ENCODE measurements around the gene DNAH9. TPM values are rescaled to one million over a fixed set of nuclear protein-coding genes. Genes with fewer than 3 reads are reported as not detected.

DNAH9 gene
- total RNA-seq, 1 donor from 2014 or later = under 0.01 TPM

DNA sequence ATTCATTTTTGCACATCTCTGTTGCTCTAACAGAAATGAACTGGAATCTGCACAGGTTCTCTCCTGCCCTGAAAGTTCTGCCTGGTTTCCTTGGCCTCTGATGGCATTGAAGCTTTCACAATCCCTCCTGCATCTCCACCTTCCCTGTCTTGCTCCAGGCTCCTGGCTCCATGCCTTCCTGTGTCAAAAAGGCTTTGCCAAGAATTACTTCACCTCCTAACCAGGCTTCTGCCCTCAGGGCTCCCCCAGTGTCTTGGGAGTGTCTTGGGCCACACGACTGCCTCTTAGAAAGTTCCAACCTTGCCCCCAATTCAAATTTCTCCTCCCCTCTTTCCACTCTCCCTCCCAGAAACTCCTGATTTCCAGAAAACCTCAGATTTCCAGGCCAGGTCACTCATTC is 37.0 kb upstream of the DNAH9 start:
- H3K36me3 ChIP-seq (ENCODE audit: control insufficient read depth, insufficient read depth, low read length) = no peaks in the 10 kb centered on the region
- no peak overlapping the region for H3K4me3 ChIP-seq (ENCODE audit: low read depth, low read length)
- FAIRE-seq = no peak
- DNase-seq (ENCODE audit: low read depth) = no peak
- TF ChIP-seq, protein P1, sequence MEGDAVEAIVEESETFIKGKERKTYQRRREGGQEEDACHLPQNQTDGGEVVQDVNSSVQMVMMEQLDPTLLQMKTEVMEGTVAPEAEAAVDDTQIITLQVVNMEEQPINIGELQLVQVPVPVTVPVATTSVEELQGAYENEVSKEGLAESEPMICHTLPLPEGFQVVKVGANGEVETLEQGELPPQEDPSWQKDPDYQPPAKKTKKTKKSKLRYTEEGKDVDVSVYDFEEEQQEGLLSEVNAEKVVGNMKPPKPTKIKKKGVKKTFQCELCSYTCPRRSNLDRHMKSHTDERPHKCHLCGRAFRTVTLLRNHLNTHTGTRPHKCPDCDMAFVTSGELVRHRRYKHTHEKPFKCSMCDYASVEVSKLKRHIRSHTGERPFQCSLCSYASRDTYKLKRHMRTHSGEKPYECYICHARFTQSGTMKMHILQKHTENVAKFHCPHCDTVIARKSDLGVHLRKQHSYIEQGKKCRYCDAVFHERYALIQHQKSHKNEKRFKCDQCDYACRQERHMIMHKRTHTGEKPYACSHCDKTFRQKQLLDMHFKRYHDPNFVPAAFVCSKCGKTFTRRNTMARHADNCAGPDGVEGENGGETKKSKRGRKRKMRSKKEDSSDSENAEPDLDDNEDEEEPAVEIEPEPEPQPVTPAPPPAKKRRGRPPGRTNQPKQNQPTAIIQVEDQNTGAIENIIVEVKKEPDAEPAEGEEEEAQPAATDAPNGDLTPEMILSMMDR (IDR thresholded peaks at IDR 0.05; ENCODE audit: insufficient read depth, low read length, severe bottlenecking) = no peak
- no peaks in the 10 kb centered on the region for H3K27me3 ChIP-seq (ENCODE audit: control insufficient read depth, insufficient read depth, low read length)

DNA sequence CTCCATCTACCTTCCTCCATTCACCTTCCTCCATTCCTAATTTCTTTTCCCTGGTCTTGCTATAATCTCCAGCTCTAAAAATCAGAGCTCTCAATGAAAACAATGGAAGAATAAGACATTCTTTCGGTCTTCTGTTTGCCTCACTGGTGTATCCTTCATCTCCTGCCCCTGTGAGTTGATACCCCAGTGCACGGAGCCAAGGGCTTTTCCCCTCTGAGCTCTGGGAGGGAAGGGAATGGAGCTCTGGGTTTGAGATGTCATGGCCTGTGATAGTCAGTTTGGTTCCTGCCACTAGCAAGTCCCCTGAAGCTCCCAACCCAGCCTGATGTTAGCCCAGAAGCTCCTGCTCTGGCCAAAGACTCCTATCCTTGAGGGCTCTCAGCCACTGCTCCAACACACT is 36.6 kb upstream of the DNAH9 start:
- TF ChIP-seq, protein P1 (IDR thresholded peaks at IDR 0.05; ENCODE audit: insufficient read depth, low read length, severe bottlenecking) = no peak
- peak; percentile 28 for FAIRE-seq
- H3K36me3 ChIP-seq (ENCODE audit: control insufficient read depth, insufficient read depth, low read length) = no peaks in the 10 kb centered on the region

DNA sequence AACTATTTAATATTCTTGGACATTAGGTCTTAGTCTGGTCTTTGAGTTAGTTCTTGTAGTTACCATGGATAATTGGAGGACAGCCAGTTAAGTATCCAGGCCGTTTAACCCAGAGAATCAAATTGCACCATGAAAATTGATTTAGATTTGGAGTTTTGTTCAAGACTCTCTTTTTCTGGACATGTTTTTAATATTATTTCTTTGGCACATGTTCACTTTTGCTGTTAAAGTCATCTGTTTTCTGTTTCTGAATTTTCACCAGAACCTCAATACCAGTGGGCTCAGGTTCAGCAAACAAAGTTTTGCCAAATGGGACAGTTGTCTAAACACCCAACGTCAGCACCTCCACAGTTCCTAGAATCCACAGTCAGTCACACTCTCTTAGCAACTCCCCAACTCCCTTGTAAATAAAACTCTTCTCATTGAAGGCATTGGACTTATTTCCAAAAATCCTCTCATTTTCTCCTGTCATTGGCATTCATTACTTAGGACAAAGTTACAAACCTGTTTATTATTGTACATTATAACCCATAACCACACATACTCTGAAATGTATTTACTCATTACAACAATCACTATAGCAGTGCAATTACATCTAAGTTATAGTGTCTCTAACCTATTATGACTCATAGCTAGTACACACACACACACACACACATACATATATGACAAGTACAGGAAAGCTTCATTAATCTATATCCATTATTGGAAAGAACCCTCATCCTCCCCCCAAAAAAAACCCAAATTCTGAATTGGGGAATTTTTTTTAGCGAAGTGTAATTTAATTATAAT is 33.5 kb upstream of the DNAH9 start:
- no peaks in the 10 kb centered on the region for H3K27me3 ChIP-seq (ENCODE audit: control insufficient read depth, insufficient read depth, low read length)
- no peaks in the 10 kb centered on the region for H3K36me3 ChIP-seq (ENCODE audit: control insufficient read depth, insufficient read depth, low read length)
- FAIRE-seq (no peak), DNase-seq (ENCODE audit: low read depth) (no peak)
- TF ChIP-seq, protein P1 (IDR thresholded peaks at IDR 0.05; ENCODE audit: insufficient read depth, low read length, severe bottlenecking) = no peak
- no peak overlapping the region for H3K4me3 ChIP-seq (ENCODE audit: low read depth, low read length)

More for the DNA sequence above, 36.6 kb upstream of the DNAH9 start:
- Histone ChIP-seq H3K4me3 (ENCODE audit: low read depth, low read length) (no peak overlapping the region), H3K27me3 (ENCODE audit: control insufficient read depth, insufficient read depth, low read length) (no peaks in the 10 kb centered on the region)
- no peak for DNase-seq (ENCODE audit: low read depth)

DNA sequence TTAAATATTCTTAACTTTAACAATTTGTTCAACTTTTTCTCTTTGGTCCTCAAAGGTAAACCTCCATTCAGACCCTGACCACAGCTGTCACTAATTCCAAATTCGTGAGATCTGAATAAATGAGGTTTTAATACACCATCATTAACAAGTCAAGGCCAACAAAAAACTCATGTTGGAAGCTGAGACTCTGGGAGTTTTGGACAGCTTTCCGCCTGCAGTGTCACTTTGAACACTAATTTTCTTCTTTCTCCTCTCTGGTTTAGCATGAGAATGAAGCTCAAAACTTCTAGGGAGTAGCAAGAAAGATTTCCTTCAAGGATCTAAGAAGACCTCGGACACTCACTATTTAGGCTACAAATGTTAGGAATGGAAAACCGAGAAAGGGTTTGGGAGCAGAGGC is 32.7 kb upstream of the DNAH9 start:
- Histone ChIP-seq H3K27me3 (ENCODE audit: control insufficient read depth, insufficient read depth, low read length) (no peaks in the 10 kb centered on the region), H3K36me3 (ENCODE audit: control insufficient read depth, insufficient read depth, low read length) (no peaks in the 10 kb centered on the region), H3K4me3 (ENCODE audit: low read depth, low read length) (no peak overlapping the region)
- DNase-seq (ENCODE audit: low read depth) (no peak), FAIRE-seq (peak; percentile 7)
- TF ChIP-seq, protein P1 (IDR thresholded peaks at IDR 0.05; ENCODE audit: insufficient read depth, low read length, severe bottlenecking) = no peak

DNA sequence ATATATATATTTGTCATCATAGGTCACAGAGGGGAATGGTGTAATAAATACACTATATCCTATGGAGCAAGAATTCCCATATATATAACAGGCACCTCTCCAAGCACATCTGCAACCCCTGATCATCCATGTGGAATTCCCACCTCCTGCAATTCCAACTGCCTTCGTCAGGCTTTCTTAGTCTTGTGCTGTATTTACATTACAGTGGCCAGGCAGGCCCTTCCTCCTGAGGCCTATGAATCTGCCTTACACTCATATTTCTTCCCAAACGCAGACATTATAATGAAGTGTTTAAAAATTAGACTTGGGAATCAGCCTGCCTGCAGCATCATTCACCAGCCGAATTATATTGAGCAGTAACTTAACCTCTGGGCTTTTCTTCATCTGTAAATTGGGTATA is 19.3 kb upstream of the DNAH9 start:
- DNase-seq (ENCODE audit: low read depth) = no peak
- Histone ChIP-seq H3K36me3 (ENCODE audit: control insufficient read depth, insufficient read depth, low read length) (no peaks in the 10 kb centered on the region), H3K4me3 (ENCODE audit: low read depth, low read length) (no peak overlapping the region), H3K27me3 (ENCODE audit: control insufficient read depth, insufficient read depth, low read length) (no peaks in the 10 kb centered on the region)
- TF ChIP-seq, protein P1 (IDR thresholded peaks at IDR 0.05; ENCODE audit: insufficient read depth, low read length, severe bottlenecking) = no peak
- FAIRE-seq = no peak

DNA sequence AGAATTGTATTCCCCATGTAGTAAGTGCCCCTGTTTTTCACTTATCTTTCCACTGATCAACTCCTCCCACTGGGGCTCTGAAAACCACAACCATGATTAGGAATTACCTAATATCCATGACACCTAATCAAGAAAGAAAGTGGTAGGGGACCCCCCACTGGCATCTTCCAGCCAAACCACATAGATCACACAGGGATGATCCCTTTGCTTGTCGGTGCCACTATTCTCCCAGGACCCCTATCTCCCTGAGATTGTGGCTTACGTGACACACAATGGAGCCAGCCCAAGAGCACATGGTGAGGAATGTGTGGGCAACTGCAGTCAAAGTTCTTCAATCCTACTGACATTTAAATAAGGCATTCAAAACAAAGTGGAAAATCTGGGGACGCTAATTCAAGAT is 17.6 kb upstream of the DNAH9 start:
- TF ChIP-seq, protein P1 (IDR thresholded peaks at IDR 0.05; ENCODE audit: insufficient read depth, low read length, severe bottlenecking) = no peak
- H3K27me3 ChIP-seq (ENCODE audit: control insufficient read depth, insufficient read depth, low read length) = no peaks in the 10 kb centered on the region
- no peak for FAIRE-seq

More for the DNA sequence above, 17.6 kb upstream of the DNAH9 start:
- Histone ChIP-seq H3K4me3 (ENCODE audit: low read depth, low read length) (no peak overlapping the region), H3K36me3 (ENCODE audit: control insufficient read depth, insufficient read depth, low read length) (no peaks in the 10 kb centered on the region)
- no peak for DNase-seq (ENCODE audit: low read depth)

Data from bronchial epithelial cell (primary cell).